GM21423 (cell line): Measurements from ENCODE around the gene LRP1B.

Experiments
- ATAC-seq: cut with Tn5 transposase; IDR thresholded peaks from one replicate; pipeline ENCODE4 v1.9.1; 2021; ENCODE audit warnings: mild to moderate bottlenecking, moderate library complexity; ENCODE audit not compliant: unreplicated experiment

The LRP1B gene

DNA sequence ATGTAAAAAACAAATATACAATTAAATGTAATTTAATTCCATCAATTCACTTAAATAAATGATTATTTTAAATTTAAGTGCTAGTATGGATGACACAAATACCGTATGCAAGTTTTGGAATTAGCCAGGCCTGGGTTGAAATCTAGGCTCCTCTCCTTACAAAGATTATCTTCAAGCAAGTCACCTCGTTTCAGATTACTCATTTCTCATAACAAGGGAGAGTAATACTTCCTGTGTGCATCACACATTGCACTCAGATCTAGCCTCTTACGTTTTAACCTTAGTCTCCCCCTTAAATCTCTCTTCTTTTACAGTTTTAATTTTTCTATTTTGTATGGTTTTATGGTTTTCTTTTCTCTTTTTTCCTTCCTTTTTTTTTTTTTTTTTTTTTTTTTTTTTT is 1874.7 kb downstream of the LRP1B start:
- no peak for ATAC-seq

DNA sequence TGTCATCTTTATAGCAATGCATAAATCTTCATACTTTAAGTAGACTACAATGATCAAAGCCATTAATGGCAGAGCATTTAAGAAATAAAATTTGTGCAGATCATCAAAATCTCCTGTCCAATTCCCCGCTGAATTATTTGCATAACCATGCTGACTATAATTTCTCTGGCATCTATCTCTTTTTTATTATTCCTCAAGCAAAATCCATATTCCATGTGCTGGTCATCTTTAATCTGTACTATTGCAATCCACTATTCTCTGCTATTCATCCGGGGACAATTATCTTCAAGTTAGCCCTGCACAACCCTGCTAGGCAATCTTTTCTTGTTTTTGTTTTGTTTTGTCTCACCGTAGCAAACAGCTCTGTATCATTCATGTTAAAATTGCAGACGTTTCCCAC is 1881.0 kb downstream of the LRP1B start:
- no peak for ATAC-seq

DNA sequence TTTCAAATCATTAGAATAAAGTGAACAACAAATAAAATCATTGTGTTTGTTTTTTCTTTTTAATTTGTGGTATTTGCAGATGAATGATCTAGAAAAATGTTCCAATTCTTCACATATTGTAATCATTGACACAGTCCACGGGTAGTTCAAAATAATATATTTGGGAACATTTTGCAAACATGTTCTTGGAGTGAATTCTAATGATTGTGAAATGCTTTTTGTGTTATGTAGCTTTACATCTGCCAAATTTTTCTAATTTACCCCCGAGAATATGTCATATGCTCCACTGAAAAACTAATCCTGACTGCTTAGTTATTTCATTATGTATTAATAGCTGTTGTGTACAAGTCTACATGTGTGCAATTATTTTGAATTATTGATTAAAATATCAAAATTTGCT is 1882.2 kb downstream of the LRP1B start:
- no peak for ATAC-seq

DNA sequence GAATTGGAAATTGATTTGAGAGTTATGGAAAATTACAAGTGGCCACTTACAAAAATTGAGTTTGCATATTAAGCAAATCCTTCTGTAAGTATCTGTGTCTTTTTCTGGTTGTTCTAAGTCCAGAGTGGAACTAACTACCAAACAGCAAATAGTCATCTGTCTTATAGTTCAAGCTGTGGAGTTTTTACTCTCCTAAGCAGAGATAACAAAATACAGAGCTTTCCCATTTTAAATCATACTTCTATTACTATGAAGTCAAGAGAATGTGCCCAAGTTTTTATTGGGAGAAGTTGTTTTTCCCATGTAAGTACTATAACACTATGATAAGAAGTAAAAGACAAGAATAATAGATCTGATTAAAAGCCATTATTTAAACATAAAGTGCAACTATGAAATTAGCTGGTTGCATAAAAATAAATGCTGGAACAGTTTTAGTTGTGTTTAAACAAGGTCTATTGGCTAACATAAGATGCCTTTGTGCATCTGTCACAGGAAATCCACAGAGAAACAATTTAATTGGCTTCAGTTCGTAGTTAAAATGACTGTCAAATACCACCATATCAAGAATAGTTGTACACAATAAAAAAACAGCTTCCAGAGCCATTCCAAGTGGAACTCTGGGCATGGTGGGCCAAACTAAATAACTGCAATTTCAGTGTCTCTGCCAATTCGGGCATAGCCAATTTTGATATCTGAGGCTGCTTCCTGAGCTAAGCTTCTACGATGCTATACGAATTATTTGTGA is 1883.2 kb downstream of the LRP1B start:
- ATAC-seq = no peak

GRCh38 chr2:140246957-140247356 is 1883.9 kb downstream of the LRP1B start:
- ATAC-seq = no peak

DNA sequence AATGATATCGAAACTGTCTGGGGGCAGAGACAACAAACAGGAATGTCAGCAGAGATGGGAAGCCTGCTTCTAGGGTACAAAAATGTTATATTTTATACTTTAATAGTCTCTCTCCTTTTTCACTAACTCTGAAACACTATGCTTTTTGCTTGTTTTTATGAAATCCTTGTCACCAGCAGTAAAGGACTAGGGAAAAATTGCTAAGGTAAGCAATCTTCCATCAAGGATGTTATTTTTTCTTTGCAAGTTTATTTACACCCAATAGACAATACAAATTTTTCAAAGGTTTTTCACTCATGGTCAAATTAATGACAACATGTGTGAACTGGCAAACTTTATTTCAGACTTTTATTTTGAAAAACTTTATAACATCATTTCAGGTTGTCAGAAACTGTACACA is 1884.8 kb downstream of the LRP1B start:
- ATAC-seq = no peak

- no peak for ATAC-seq
Measured at GRCh38 chr2:140242889-140243288, 1887.9 kb downstream of the LRP1B start.

- no peak for ATAC-seq
Measured at GRCh38 chr2:140234116-140234515, 1896.7 kb downstream of the LRP1B start.

- no peak for ATAC-seq
Measured at GRCh38 chr2:140210963-140211362, 1919.9 kb downstream of the LRP1B start.

DNA sequence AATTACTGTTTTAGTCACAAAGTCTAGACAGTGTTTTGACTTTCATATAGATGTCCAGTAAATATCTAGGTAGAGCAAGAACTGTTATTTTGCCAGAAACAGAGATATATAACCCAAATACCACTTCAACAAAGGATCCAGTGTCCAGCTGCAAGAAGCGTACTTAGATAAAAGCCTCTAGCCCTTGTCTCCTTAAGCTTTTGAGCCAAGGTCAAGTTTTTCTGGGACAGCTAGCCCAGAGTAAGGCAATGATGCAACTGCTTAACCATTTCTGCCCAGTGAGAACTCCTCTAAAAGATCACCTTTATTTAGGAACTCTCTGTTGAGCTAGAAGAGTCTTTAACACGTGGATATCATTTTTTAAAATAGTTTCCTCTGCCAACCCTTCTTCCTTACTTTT is 1925.7 kb downstream of the LRP1B start:
- no peak for ATAC-seq

DNA sequence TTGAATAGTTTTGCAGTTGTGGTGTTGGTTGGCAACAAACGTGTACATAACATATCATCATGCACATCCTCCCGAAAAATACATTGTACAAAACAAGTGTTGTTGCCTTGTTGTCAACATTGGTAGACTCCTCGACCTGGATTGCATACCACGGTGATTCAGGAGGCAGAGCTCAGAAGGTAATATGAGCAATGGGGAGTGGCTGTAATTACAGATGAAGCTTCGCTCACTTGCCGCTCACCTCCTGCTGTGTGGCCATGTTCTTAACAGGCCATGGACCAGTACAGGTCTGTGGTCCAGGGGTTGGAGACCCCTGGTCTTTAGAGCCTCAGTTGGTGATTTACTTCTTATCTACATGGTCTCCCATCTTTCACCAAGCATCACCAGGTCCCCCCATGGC is 1927.5 kb downstream of the LRP1B start:
- ATAC-seq = no peak

GRCh38 chr2:140201572-140201971 is 1929.2 kb downstream of the LRP1B start:
- ATAC-seq = no peak

DNA sequence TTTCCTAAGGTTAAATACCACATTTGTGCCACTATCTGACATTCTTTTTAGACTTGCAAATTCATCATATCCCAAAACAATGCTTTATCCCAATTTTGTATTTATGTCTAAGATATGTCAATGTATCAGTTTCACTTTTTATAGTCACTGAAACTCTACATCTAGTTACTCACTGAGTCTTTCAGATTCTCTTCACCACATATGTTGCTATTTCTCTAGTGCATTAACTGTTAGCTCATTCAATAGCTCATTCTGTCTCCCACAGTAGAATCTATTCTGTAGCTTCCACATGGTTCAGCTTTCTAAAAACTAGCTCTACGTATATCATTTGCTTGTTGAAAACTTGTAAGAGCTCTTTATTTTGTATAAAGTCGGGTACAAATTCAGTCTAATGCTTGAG is 1930.1 kb downstream of the LRP1B start:
- no peak for ATAC-seq

DNA sequence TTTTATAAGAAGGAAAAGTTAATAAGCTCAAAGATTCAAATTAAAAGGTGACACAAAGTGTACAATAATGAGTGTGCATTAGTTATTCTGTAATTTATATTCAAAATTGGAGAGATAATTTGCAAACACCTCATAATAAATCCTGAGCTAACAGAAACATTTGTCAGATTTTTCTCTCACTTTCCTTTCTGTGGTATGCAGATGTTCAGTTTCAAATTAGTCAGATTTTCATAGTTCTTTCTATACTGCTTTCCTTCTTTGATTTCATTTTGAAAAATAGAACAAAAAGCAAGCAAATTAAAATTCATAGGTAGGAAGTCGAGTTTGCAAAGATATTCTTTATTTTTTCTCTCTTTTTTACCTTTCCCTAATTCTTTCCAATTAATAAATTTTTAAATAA is 1930.5 kb downstream of the LRP1B start:
- ATAC-seq = no peak

DNA sequence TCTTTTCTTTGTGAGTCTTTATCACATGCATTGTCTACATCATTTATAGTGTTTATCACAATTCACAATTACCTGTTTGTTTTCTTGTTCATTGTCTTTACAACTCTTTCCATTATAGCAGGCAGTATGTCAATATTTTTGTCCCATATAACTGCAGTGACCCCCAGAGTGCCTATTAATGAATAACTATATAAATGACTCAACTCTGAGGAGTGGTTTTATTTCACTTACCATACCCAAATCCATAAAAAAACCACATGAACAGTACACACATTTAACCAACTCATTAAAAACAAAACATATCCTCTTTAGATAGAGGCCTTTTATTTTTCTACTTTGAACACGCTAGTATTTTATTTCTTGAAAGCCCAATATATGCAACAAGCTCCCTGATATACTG is 1931.5 kb downstream of the LRP1B start:
- no peak for ATAC-seq

GRCh38 chr2:140187086-140187485 is 1943.7 kb downstream of the LRP1B start:
- no peak for ATAC-seq

- ATAC-seq = no peak
Measured at GRCh38 chr2:140186313-140186712, 1944.5 kb downstream of the LRP1B start.

- ATAC-seq = no peak
Measured at GRCh38 chr2:140185076-140185475, 1945.7 kb downstream of the LRP1B start.

DNA sequence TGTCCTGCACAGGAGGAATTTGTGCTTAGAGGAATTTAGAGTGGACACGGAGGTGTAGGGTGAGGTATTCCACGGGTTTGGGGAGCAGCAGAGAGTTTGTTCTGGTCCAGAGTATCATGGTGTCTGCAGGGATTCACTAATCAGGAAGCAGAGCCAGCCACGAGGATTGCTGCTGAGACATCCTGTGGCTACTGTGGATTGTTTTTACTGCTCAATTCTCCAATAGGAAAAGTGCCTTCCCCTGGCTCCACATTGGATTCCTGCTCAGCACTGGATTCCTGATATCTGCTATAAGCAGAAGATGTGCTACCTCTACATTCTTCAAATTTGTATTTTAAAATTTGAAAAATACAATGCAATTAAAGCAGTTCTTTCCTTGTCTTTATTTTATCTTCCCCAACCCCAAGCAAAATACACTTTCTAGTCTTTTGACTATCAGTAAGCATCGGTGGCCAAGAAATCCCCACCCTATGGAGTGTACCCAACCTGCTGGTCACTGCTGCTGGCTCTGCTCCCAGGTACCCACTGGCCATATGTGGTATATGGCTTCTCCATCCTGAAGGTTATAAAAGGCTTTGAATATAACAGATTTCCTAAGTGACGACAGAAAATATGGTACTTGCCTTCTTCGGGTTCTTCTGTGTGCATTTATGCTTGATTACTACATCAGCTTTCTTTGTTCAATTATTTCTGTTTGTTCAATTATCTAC is 1947.6 kb downstream of the LRP1B start:
- ATAC-seq = no peak
